HepG2 (cell line): Measurements from ENCODE around the gene NADK2. TPM values are rescaled to one million over a fixed set of nuclear protein-coding genes. Genes with fewer than 3 reads are reported as not detected.

ENCODE experiments used
- CREB1 ChIP-seq, 2 experiments: fragments of 450-650 bp in 1 of 2; IDR thresholded peaks; 2 replicates each; pipeline ENCODE4 v1.6.1; 2016 to 2017; ENCODE audit warnings: control low read depth in 1 of 2, mild to moderate bottlenecking in 1 of 2, missing compliant biosample characterization in 1 of 2, missing genetic modification characterization in 1 of 2
- FOXP4 ChIP-seq: sonication (generic); formaldehyde crosslinking; IDR thresholded peaks from 2 replicates; pipeline ENCODE4 v1.4.0; 2020; ENCODE audit warnings: missing genetic modification reagents
- HDAC1 ChIP-seq: sonication (generic); formaldehyde crosslinking; IDR thresholded peaks from 2 replicates; pipeline ENCODE4 v1.5.1; 2020; ENCODE audit warnings: mild to moderate bottlenecking, missing genetic modification reagents
- KDM3A ChIP-seq: IDR thresholded peaks from 2 replicates; pipeline ENCODE4 v1.6.1; 2018; ENCODE audit warnings: low read depth, missing compliant biosample characterization
- PLSCR1 ChIP-seq: sonication (generic); formaldehyde crosslinking; IDR thresholded peaks from 2 replicates; pipeline ENCODE4 v1.5.0; 2020; ENCODE audit warnings: missing genetic modification reagents, mild to moderate bottlenecking, borderline replicate concordance
- SIX4 ChIP-seq: sonication (generic); formaldehyde crosslinking; IDR thresholded peaks from 2 replicates; pipeline ENCODE4 v1.4.0; 2020; ENCODE audit warnings: missing genetic modification reagents
- SOX6 ChIP-seq, 2 experiments: fragments of 450-650 bp in 1 of 2; sonication (generic) in 1 of 2; formaldehyde crosslinking in 1 of 2; IDR thresholded peaks; 2 replicates each; pipeline versions ENCODE4 v1.4.0 to v1.6.1; 2017 to 2020; ENCODE audit warnings: antibody characterized with exemption in 1 of 2, mild to moderate bottlenecking in 1 of 2, missing genetic modification reagents in 1 of 2
- SRSF1 ChIP-seq: fragments of 200-400 bp; formaldehyde crosslinking; optimal IDR thresholded peaks from 2 replicates; pipeline ENCODE3; 2017; ENCODE audit warnings: mild to moderate bottlenecking, low read depth, low read length, moderate library complexity
- ZNF432 ChIP-seq: sonication (generic); formaldehyde crosslinking; IDR thresholded peaks from 2 replicates; pipeline ENCODE4 v1.5.0; 2020; ENCODE audit warnings: missing genetic modification reagents, mild to moderate bottlenecking, borderline replicate concordance
- ZNF510 ChIP-seq: sonication (generic); formaldehyde crosslinking; IDR thresholded peaks from 2 replicates; pipeline ENCODE4 v1.4.0; 2020; ENCODE audit warnings: low read depth, mild to moderate bottlenecking, missing genetic modification reagents
- polyA plus RNA-seq, 8 experiments: library from polyadenylated mRNA; depleted of rRNA in 3 of 8; stranded (reverse) in 7 of 8; unstranded in 1 of 8; fragments of >200 nt; fragmentation: Illumina TruSeq in 4 of 8; extraction: Trizol in 4 of 8; gene quantifications; 2 replicates each; pipeline versions ENCODE4 v1.2.1 to v1.2.3, GENCODE V29; 2011 to 2016; ENCODE audit warnings: low read depth in 4 of 8, missing spikeins in 1 of 8, mixed read lengths in 1 of 8; ENCODE audit not compliant: insufficient read depth in 1 of 8
- total RNA-seq, 5 experiments: library from RNA; depleted of rRNA; stranded (reverse); fragments of >200 nt; fragmentation: Illumina TruSeq; extraction: Trizol; gene quantifications; 2 replicates each; pipeline ENCODE4 v1.2.3, GENCODE V29; 2016; ENCODE audit warnings: low read depth in 1 of 5
- TF ChIP-seq, protein P1 (sequence below): sonication (generic); formaldehyde crosslinking; IDR thresholded peaks from 2 replicates; pipeline ENCODE4 v1.4.0; 2020; ENCODE audit warnings: missing genetic modification reagents
- TF ChIP-seq, protein P2 (sequence below), 2 experiments: fragments of 450-650 bp in 1 of 2; sonication (generic) in 1 of 2; formaldehyde crosslinking in 1 of 2; IDR thresholded peaks; 2 replicates each; pipeline versions ENCODE4 v1.6.1 to v1.8.0; 2016 to 2022; ENCODE audit warnings: antibody characterized with exemption in 1 of 2, mild to moderate bottlenecking in 1 of 2, missing genetic modification reagents in 1 of 2

NADK2 gene
- total and polyA plus RNA-seq, 2 of the 13 experiments (the other 11 are each of a cell fraction or from before 2014, with no cell fraction given), result 13.9 to 71.4 TPM

GRCh38 chr5:36241631-36242533 is at the start of gene NADK2 (continued):
- TF ChIP-seq PLSCR1, result no peak; the same call in 1 of the 2 replicates
- TF ChIP-seq KDM3A, result peak; percentile 32
- peak; percentile 89 for TF ChIP-seq HDAC1 (CRISPR knock-in tag)
- peak; percentile 47; the same call in 1 of the 2 replicates for TF ChIP-seq CREB1 (IDR thresholded peaks at IDR 0.05)
- peak; percentile 50; the same call in 1 of the 2 replicates for TF ChIP-seq CREB1 (CRISPR knock-in tag; IDR thresholded peaks at IDR 0.05)
- TF ChIP-seq SIX4 (CRISPR knock-in tag), result 0 out of 2 replicates have a peak, but pooled peaks have one; percentile 3
- TF ChIP-seq, protein P1, sequence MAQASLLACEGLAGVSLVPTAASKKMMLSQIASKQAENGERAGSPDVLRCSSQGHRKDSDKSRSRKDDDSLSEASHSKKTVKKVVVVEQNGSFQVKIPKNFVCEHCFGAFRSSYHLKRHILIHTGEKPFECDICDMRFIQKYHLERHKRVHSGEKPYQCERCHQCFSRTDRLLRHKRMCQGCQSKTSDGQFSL (CRISPR knock-in tag), result peak; percentile 21; the same call in 1 of the 2 replicates
- TF ChIP-seq SOX6 (IDR thresholded peaks at IDR 0.05), result no peak
- TF ChIP-seq SOX6 (CRISPR knock-in tag; IDR thresholded peaks at IDR 0.05), result peak; percentile 85
- peak; percentile 10; the same call in 1 of the 2 replicates for TF ChIP-seq ZNF510 (CRISPR knock-in tag)
- TF ChIP-seq SRSF1, result no peak
- TF ChIP-seq, protein P2, sequence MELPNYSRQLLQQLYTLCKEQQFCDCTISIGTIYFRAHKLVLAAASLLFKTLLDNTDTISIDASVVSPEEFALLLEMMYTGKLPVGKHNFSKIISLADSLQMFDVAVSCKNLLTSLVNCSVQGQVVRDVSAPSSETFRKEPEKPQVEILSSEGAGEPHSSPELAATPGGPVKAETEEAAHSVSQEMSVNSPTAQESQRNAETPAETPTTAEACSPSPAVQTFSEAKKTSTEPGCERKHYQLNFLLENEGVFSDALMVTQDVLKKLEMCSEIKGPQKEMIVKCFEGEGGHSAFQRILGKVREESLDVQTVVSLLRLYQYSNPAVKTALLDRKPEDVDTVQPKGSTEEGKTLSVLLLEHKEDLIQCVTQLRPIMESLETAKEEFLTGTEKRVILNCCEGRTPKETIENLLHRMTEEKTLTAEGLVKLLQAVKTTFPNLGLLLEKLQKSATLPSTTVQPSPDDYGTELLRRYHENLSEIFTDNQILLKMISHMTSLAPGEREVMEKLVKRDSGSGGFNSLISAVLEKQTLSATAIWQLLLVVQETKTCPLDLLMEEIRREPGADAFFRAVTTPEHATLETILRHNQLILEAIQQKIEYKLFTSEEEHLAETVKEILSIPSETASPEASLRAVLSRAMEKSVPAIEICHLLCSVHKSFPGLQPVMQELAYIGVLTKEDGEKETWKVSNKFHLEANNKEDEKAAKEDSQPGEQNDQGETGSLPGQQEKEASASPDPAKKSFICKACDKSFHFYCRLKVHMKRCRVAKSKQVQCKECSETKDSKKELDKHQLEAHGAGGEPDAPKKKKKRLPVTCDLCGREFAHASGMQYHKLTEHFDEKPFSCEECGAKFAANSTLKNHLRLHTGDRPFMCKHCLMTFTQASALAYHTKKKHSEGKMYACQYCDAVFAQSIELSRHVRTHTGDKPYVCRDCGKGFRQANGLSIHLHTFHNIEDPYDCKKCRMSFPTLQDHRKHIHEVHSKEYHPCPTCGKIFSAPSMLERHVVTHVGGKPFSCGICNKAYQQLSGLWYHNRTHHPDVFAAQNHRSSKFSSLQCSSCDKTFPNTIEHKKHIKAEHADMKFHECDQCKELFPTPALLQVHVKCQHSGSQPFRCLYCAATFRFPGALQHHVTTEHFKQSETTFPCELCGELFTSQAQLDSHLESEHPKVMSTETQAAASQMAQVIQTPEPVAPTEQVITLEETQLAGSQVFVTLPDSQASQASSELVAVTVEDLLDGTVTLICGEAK (IDR thresholded peaks at IDR 0.05), result no peak
- TF ChIP-seq, protein P2 (CRISPR knock-in tag; IDR thresholded peaks at IDR 0.05), result peak; percentile 48; the same call in 1 of the 2 replicates
- no peak for TF ChIP-seq ZNF432 (CRISPR knock-in tag)
- peak; percentile 97 for TF ChIP-seq FOXP4
